Stimulated activated CD4-positive, alpha-beta T cell treated with anti-CD3 and anti-CD28 coated beads, TNF-alpha, amount 100 ng/mL, for 24 hours (primary cell): ENCODE results near the gene RPS15.
A peak's percentile ranks its signal among the peaks of the same experiment; 100 is the strongest.

Experiments
- DNase-seq, 3 experiments: peaks; one replicate each; pipeline ENCODE4 v3.0.0-alpha.2; 2020; ENCODE audit warnings: low read depth in 3 of 3

Gene RPS15

GRCh38 chr19:1438035-1438932 lies at the start of gene RPS15:
RPS15 (plus strand) TSS chr19:1438396; CDS start chr19:1438426, 30 bp downstream.
- DNase-seq = peak; percentile 89 to 92 (median 89)

DNA sequence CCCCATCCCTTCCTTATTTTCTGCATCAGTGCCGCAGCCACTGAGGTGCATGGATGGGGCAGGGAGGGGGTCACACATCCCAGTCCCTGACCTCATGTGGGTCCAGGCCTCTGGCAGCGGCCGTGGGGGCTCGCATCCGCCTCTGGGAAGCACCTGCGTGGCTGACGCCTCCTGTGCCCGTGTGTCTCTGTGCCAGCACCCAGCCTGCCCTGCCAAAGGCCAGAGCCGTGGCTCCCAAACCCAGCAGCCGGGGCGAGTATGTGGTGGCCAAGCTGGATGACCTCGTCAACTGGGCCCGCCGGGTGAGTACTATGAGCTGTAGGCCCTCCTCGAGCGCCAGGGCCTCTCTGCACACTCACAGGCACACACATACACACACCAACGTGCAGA lies 49.6 kb upstream of the RPS15 start:
- DNase-seq = no peak

- no peak for DNase-seq
Measured at GRCh38 chr19:1389033-1389940, 48.9 kb upstream of the RPS15 start.

DNA sequence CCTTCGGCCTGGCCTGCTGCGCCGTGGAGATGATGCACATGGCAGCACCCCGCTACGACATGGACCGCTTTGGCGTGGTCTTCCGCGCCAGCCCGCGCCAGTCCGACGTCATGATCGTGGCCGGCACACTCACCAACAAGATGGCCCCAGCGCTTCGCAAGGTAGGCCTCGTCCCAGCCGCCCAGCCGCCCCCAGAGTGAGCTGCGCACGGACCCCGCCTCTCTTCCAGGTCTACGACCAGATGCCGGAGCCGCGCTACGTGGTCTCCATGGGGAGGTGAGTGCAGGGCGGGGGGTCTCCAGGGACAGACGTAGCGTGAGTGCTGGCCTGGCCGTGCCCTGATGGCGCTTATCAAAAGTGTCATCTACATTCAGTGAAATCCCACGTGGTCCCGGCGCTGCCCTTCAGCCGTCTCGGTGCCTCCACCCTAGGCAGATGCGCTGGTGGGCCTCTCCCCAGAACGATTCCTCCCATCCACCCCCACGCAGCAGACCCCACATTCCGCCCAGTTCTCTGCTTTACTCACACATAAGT lies 47.2 kb upstream of the RPS15 start:
- DNase-seq = no peak

DNA sequence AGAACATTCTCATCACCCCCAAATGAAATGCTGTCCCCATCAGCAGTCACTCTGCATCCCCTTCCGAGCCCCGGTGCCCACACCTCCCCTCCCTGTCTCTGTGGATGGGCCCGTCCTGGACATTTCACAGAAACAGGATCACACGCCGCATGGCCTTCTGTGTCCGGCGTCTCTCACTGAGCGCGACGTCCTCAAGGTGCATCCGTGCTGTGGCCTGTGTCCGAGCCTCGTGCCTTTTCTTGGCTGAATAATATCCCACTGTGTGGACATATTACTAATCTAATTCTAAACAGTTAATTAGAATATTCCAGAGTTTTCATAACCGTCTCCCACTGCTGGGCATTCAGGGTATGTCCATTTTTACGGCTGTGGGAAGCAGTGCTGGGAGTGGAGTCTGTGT lies 45.8 kb upstream of the RPS15 start:
- no peak for DNase-seq

- DNase-seq = no peak
Measured at GRCh38 chr19:1392939-1393530, 45.2 kb upstream of the RPS15 start.

DNA sequence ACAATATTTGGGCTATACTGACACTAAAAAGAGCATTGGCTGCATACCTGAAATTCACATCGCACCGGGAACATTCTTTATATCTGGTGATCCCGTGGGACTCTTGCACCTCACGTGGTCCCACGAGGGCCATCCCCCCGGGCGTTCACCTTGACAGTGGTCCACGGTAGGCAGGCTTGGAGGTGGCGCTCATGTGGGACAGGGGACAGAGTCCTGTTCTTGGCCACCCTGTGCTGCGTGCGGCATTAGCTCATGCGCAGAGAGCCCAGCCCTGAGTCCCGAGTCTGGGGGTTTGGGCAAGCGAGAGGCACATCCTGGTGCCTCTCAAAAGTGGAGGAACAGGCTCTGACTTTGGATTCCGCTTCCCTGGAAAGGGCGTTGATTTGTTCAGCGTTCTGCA lies 44.4 kb upstream of the RPS15 start:
- DNase-seq = no peak

GRCh38 chr19:1394252-1395193 lies 43.7 kb upstream of the RPS15 start:
- DNase-seq = no peak

GRCh38 chr19:1395194-1396018 lies 42.8 kb upstream of the RPS15 start:
- no peak for DNase-seq

GRCh38 chr19:1396019-1396767 lies 42.0 kb upstream of the RPS15 start:
- no peak for DNase-seq

- DNase-seq = no peak
Measured at GRCh38 chr19:1396768-1397679, 41.2 kb upstream of the RPS15 start.

DNA sequence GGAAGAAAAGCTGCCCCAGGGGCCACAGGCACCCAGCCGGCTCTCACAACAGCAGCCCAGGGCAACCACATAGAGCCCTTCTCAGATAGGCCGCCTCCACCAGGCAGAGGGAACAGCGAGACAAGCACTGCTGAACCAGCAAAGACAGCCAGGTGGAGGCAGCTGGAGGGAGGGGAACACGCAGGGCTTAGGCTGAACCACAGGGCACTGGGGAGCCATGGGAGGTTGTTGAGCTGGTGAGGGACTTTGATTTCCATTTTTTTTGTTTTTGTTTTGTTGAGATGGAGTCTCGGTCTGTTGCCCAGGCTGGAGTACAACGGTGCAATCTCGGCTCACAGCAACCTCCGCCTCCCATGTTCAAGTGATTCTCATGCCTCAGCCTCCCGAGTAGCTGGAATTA lies 40.4 kb upstream of the RPS15 start:
- no peak for DNase-seq

DNA sequence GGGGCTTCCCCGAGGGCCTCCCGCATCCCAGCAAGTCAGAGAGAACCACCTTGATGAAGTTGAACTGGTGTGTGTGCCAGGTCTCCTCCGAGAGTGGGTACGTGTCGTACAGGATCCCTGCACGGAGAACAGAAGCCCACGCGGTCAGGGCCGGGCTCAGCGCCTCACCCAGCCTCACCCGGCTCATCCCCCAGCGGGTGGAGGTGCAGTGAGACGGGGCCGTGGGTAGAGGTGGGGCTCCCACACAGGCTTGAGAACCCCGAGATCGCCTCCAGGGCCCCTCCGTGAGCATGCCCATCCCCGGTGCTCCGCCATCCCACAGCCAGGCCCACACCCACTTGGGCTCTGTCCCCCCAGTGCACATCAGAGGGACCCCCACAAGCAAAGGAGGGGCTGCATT lies 39.1 kb upstream of the RPS15 start:
- DNase-seq = no peak

DNA sequence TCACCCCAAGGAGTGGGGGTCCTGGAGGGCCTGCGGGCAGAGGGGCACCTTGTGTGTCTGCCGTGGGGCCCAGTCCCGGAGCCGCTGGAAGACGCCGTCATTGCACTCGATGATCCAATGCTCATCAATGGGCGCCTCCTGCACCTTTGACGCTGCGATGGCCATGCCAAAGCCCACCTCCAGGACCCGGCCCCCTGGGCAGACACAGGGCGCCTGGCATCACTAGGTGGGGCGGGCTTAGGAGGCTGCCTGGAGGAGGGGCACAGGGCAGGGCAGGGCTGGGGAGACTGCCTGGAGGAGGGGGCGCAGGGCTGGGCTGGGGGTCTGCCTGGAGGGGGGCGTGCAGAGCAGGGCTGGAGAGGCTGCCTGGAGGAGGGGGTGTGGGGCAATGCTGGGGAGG lies 38.5 kb upstream of the RPS15 start:
- DNase-seq = no peak

GRCh38 chr19:1400281-1401137 lies 37.7 kb upstream of the RPS15 start:
- no peak for DNase-seq

GRCh38 chr19:1401138-1401888 lies 36.9 kb upstream of the RPS15 start, which contains the start of gene GAMT:
GAMT (minus strand) TSS chr19:1401542; CDS start chr19:1401476, 66 bp downstream.
- peak; percentile 14 to 65 (median 36) for DNase-seq
